Activated naive CD4-positive, alpha-beta T cell treated with anti-CD3 and anti-CD28 coated beads, Interleukin-2, amount 10 ng/mL, durations not matched to agents 7 days and 5 days (primary cell): ENCODE results near the gene POLR2F.

Experiments
- CTCF ChIA-PET: fragments of 350-600 bp; sonication (Branson Sonifier 250); formaldehyde crosslinking; loops from one replicate; lab custom pipeline; 2021; ENCODE audit warnings: antibody characterized with exemption; lab: Charles Lee
- DNase-seq: peaks from one replicate; pipeline ENCODE4 v3.0.0-alpha.2; 2020
- H3K27ac Mint-ChIP-seq: one replicate; pipeline ENCODE4 v1.8.0; 2021; ENCODE audit warnings: mild to moderate bottlenecking, moderate library complexity, mixed read lengths
- H3K27me3 Mint-ChIP-seq: one replicate; pipeline ENCODE4 v1.8.0; 2021; ENCODE audit warnings: mild to moderate bottlenecking, mixed read lengths
- H3K36me3 Mint-ChIP-seq: one replicate; pipeline ENCODE4 v1.8.0; 2021; ENCODE audit warnings: mixed read lengths
- H3K4me1 Mint-ChIP-seq: one replicate; pipeline ENCODE4 v1.8.0; 2021; ENCODE audit warnings: mixed read lengths
- H3K4me3 Mint-ChIP-seq: one replicate; pipeline ENCODE4 v1.8.0; 2021; ENCODE audit warnings: mild to moderate bottlenecking, moderate library complexity, mixed read lengths
- H3K9me3 Mint-ChIP-seq: one replicate; pipeline ENCODE4 v1.8.0; 2021; ENCODE audit warnings: mixed read lengths

POLR2F gene

DNA sequence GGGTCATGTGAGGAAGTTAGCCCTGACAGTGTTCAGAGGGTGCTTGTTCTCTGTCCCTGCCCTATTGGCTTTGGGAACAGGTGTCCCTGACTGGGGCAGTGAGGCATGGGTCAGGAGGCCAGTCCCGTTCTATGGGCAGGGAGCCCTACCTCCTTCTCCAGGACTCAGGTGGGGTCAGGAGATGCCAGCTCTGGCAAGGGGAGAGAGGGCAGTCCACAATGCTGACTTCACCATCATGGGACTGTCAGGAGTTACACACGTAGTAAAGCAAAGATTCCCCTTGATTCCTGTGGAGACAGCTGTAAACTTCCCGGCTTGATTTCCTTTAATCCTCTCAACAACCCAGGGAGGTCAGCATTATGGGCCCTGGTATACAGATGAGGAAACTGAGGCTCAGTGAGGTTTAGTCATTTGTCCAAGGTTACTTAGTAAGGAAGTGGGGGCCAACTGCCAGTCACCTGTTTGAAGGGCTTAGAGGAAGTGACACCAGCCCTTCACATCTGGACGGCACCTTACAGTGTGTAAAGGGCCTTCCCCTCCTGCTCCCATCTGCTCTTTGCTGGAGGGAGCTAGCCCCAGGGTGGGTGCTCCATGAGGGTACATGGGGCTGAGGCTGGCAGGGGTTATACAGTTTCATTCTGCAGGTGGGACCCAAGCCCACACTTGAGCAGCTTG lies 35.5 kb upstream of the POLR2F start:
- H3K27me3 Mint-ChIP-seq = no peaks in the 10 kb centered on the region
- no peak overlapping the region for H3K4me3 Mint-ChIP-seq
- H3K27ac Mint-ChIP-seq = no peak overlapping the region
- H3K36me3 Mint-ChIP-seq = peaks cover 23% of the 10 kb centered on the region
- peaks cover 12% of the 10 kb centered on the region for H3K4me1 Mint-ChIP-seq
- CTCF ChIA-PET = no interaction called here
- no peaks in the 10 kb centered on the region for H3K9me3 Mint-ChIP-seq
- no peak for DNase-seq

GRCh38 chr22:37918580-37919270 lies 34.8 kb upstream of the POLR2F start:
- H3K27ac Mint-ChIP-seq = no peak overlapping the region
- no peaks in the 10 kb centered on the region for H3K9me3 Mint-ChIP-seq
- no peaks in the 10 kb centered on the region for H3K27me3 Mint-ChIP-seq
- H3K36me3 Mint-ChIP-seq = peaks cover 22% of the 10 kb centered on the region
- H3K4me3 Mint-ChIP-seq = no peak overlapping the region
- DNase-seq = no peak
- H3K4me1 Mint-ChIP-seq = peaks cover 8% of the 10 kb centered on the region
- CTCF ChIA-PET = no interaction called here

DNA sequence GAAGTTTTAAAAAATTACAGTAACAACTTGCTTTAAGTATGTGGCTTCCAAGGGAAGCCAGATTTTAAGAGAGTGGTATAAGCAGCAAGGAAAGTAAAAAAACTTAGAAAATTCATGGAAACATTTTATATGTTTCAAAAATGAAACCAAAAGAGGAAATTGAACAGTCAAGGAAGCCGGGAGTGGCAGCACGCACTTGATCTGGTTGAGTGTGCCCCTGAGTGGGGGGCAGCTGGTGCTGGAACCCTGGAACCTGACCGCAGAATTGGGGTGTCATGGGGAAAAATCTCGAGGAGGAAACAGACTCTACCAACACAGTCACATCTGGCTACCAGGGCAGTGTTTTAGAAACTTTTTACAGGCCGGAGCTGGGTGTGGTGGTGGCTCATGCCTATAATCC lies 33.4 kb upstream of the POLR2F start:
- DNase-seq = peak; percentile 48
- H3K27ac Mint-ChIP-seq = peak overlapping the region; percentile 88
- no peaks in the 10 kb centered on the region for H3K9me3 Mint-ChIP-seq
- no peaks in the 10 kb centered on the region for H3K27me3 Mint-ChIP-seq
- H3K4me1 Mint-ChIP-seq = peaks cover 8% of the 10 kb centered on the region
- H3K4me3 Mint-ChIP-seq = peak overlapping the region; percentile 47
- CTCF ChIA-PET = interaction anchor here (0.7 to 1.3 kb wide), 2 partner anchors 14 to 94 kb away, joined by 3 to 4 read pairs; no protein-coding TSS in a partner anchor
- H3K36me3 Mint-ChIP-seq = peaks cover 22% of the 10 kb centered on the region

- no peak overlapping the region for H3K27ac Mint-ChIP-seq
- H3K27me3 Mint-ChIP-seq = no peaks in the 10 kb centered on the region
- no peaks in the 10 kb centered on the region for H3K9me3 Mint-ChIP-seq
- no peak for DNase-seq
- peaks cover 8% of the 10 kb centered on the region for H3K4me1 Mint-ChIP-seq
- H3K36me3 Mint-ChIP-seq = peaks cover 18% of the 10 kb centered on the region
- no peak overlapping the region for H3K4me3 Mint-ChIP-seq
- CTCF ChIA-PET = interaction anchor here (1.0 kb wide), 1 partner anchor 41 kb away, joined by 3 read pairs; no protein-coding TSS in a partner anchor
Observed at GRCh38 chr22:37922191-37922590, 31.3 kb upstream of the POLR2F start.

- Mint-ChIP-seq H3K9me3 (no peaks in the 10 kb centered on the region), H3K27ac (no peak overlapping the region)
Observed at GRCh38 chr22:37923927-37924326, 29.6 kb upstream of the POLR2F start.

GRCh38 chr22:37924386-37925065 lies 29.0 kb upstream of the POLR2F start:
- CTCF ChIA-PET = no interaction called here
- peaks cover 10% of the 10 kb centered on the region for H3K36me3 Mint-ChIP-seq
- H3K9me3 Mint-ChIP-seq = no peaks in the 10 kb centered on the region
- H3K27me3 Mint-ChIP-seq = no peaks in the 10 kb centered on the region
- no peak overlapping the region for H3K4me3 Mint-ChIP-seq
- H3K4me1 Mint-ChIP-seq = peaks cover 6% of the 10 kb centered on the region
- no peak for DNase-seq
- H3K27ac Mint-ChIP-seq = no peak overlapping the region

More at GRCh38 chr22:37923927-37924326, 29.6 kb upstream of the POLR2F start:
- no peak for DNase-seq
- no peaks in the 10 kb centered on the region for H3K27me3 Mint-ChIP-seq
- CTCF ChIA-PET = interaction anchor here (0.6 kb wide), 1 partner anchor 64 kb away, joined by 3 read pairs; no protein-coding TSS in a partner anchor
- peaks cover 10% of the 10 kb centered on the region for H3K36me3 Mint-ChIP-seq
- H3K4me3 Mint-ChIP-seq = no peak overlapping the region
- peaks cover 8% of the 10 kb centered on the region for H3K4me1 Mint-ChIP-seq

- no peak overlapping the region for H3K4me3 Mint-ChIP-seq
- no peaks in the 10 kb centered on the region for H3K27me3 Mint-ChIP-seq
- CTCF ChIA-PET = no interaction called here
- no peaks in the 10 kb centered on the region for H3K9me3 Mint-ChIP-seq
- H3K27ac Mint-ChIP-seq = no peak overlapping the region
- DNase-seq = no peak
- H3K36me3 Mint-ChIP-seq = peaks cover 6% of the 10 kb centered on the region
- peaks cover under 1% of the 10 kb centered on the region for H3K4me1 Mint-ChIP-seq
Observed at GRCh38 chr22:37925330-37925729, 28.2 kb upstream of the POLR2F start.

DNA sequence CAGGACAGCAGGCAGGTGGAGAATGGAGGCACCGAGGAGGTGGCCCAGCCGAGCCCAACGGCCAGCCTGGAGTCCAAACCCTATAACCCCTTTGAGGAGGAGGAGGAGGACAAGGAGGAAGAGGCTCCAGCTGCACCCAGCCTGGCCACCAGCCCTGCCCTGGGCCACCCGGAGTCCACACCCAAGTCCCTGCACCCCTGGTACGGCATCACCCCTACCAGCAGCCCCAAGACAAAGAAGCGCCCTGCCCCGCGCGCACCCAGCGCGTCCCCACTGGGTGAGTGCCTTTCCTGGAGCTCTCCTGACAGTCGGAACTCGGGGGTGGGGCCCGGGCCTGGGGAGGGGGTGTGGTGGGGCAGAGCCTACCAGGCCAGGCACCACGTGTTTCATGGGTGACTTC lies 27.7 kb upstream of the POLR2F start:
- Mint-ChIP-seq H3K27ac (no peak overlapping the region), H3K27me3 (no peaks in the 10 kb centered on the region), H3K4me1 (peaks cover 4% of the 10 kb centered on the region), H3K4me3 (no peak overlapping the region), H3K36me3 (peaks cover 5% of the 10 kb centered on the region), H3K9me3 (no peaks in the 10 kb centered on the region)
- CTCF ChIA-PET = no interaction called here
- DNase-seq = no peak

GRCh38 chr22:37926358-37926757 lies 27.1 kb upstream of the POLR2F start:
- no peaks in the 10 kb centered on the region for H3K9me3 Mint-ChIP-seq
- CTCF ChIA-PET = no interaction called here
- no peak overlapping the region for H3K4me3 Mint-ChIP-seq
- no peak for DNase-seq
- H3K4me1 Mint-ChIP-seq = peaks cover 4% of the 10 kb centered on the region
- no peaks in the 10 kb centered on the region for H3K27me3 Mint-ChIP-seq
- H3K27ac Mint-ChIP-seq = no peak overlapping the region
- H3K36me3 Mint-ChIP-seq = peaks cover 5% of the 10 kb centered on the region

- no peak overlapping the region for H3K4me3 Mint-ChIP-seq
- H3K27ac Mint-ChIP-seq = no peak overlapping the region
- CTCF ChIA-PET = no interaction called here
- no peaks in the 10 kb centered on the region for H3K27me3 Mint-ChIP-seq
- H3K4me1 Mint-ChIP-seq = peaks cover 4% of the 10 kb centered on the region
- DNase-seq = no peak
- no peaks in the 10 kb centered on the region for H3K9me3 Mint-ChIP-seq
- H3K36me3 Mint-ChIP-seq = peaks cover 4% of the 10 kb centered on the region
Observed at GRCh38 chr22:37926771-37927636, 26.5 kb upstream of the POLR2F start.

DNA sequence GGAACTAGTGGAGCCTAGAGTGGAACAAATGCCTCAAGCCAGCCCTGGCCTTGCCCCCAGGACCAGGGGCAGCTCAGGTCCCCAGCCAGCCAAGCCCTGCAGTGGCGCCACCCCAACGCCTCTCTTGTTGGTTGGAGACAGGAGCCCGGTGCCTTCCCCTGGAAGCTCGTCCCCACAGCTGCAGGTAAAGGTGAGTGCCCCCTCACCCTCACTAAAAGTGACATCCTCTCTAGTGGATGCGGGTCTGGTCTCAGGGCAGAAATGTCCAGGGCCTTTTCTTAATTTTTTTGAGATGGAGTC lies 25.9 kb upstream of the POLR2F start:
- no peaks in the 10 kb centered on the region for H3K27me3 Mint-ChIP-seq
- no peaks in the 10 kb centered on the region for H3K9me3 Mint-ChIP-seq
- peaks cover 4% of the 10 kb centered on the region for H3K4me1 Mint-ChIP-seq
- no peak for DNase-seq
- H3K36me3 Mint-ChIP-seq = peaks cover 4% of the 10 kb centered on the region
- H3K27ac Mint-ChIP-seq = no peak overlapping the region
- CTCF ChIA-PET = no interaction called here
- no peak overlapping the region for H3K4me3 Mint-ChIP-seq

- Mint-ChIP-seq H3K4me3 (no peak overlapping the region), H3K9me3 (no peaks in the 10 kb centered on the region), H3K27me3 (no peaks in the 10 kb centered on the region), H3K27ac (no peak overlapping the region), H3K36me3 (peaks cover 6% of the 10 kb centered on the region), H3K4me1 (peaks cover 17% of the 10 kb centered on the region)
- no peak for DNase-seq
- CTCF ChIA-PET = interaction anchor here (2.3 kb wide), 1 partner anchor 111 kb away, joined by 8 read pairs; no protein-coding TSS in a partner anchor
Observed at GRCh38 chr22:37929390-37929789, 24.1 kb upstream of the POLR2F start.

- peak; percentile 45 for DNase-seq
- Mint-ChIP-seq H3K4me3 (no peak overlapping the region), H3K9me3 (no peaks in the 10 kb centered on the region), H3K27me3 (no peaks in the 10 kb centered on the region), H3K4me1 (peaks cover 17% of the 10 kb centered on the region), H3K27ac (no peak overlapping the region), H3K36me3 (peaks cover 6% of the 10 kb centered on the region)
- CTCF ChIA-PET = interaction anchor here (1.1 to 3.6 kb wide), 4 partner anchors 25 to 323 kb away, joined by 3 to 18 read pairs (median 6); partner anchors contain the start of gene MICALL1
Observed at GRCh38 chr22:37930270-37930951, 23.1 kb upstream of the POLR2F start.
